ENCODE results near the gene CLDN22. TPM values are rescaled to one million over a fixed set of nuclear protein-coding genes. Genes with fewer than 3 reads are reported as not detected.
A peak's percentile ranks its signal among the peaks of the same experiment; 100 is the strongest.

CLDN22 gene
- total RNA-seq, 2 donors from 2014 or later: not detected

- H3K9me3 Mint-ChIP-seq: no peaks in the 10 kb centered on the region
- no peaks in the 10 kb centered on the region for H3K36me3 Mint-ChIP-seq (ENCODE audit: low read depth)
- peak overlapping the region; percentile 52 for H3K27ac Mint-ChIP-seq
- H3K4me3 Mint-ChIP-seq: peak overlapping the region; percentile 56
- H3K4me1 Mint-ChIP-seq: peaks cover 12% of the 10 kb centered on the region
- peak; percentile 7 for ATAC-seq (replicated peaks)
- no peaks in the 10 kb centered on the region for H3K27me3 Mint-ChIP-seq
These were observed 1.4 kb upstream of the CLDN22 start for GRCh38 chr4:183321516-183321915.

GRCh38 chr4:183321079-183321478 lies 1.0 kb upstream of the CLDN22 start:
- H3K27me3 Mint-ChIP-seq: no peaks in the 10 kb centered on the region
- H3K4me3 Mint-ChIP-seq: peak overlapping the region; percentile 56
- ATAC-seq (replicated peaks): peak; percentile 72
- H3K4me1 Mint-ChIP-seq: peaks cover 12% of the 10 kb centered on the region
- no peaks in the 10 kb centered on the region for H3K9me3 Mint-ChIP-seq
- H3K36me3 Mint-ChIP-seq (ENCODE audit: low read depth): no peaks in the 10 kb centered on the region
- H3K27ac Mint-ChIP-seq: peak overlapping the region; percentile 52

GRCh38 chr4:183318656-183319055 lies 1.4 kb downstream of the CLDN22 start:
- Mint-ChIP-seq H3K4me1 (peaks cover 16% of the 10 kb centered on the region), H3K9me3 (no peaks in the 10 kb centered on the region), H3K27me3 (no peaks in the 10 kb centered on the region), H3K4me3 (no peak overlapping the region), H3K27ac (no peak overlapping the region), H3K36me3 (ENCODE audit: low read depth) (no peaks in the 10 kb centered on the region)
- peak; percentile 45 for ATAC-seq (replicated peaks)

- no peaks in the 10 kb centered on the region for H3K36me3 Mint-ChIP-seq (ENCODE audit: low read depth)
- no peaks in the 10 kb centered on the region for H3K27me3 Mint-ChIP-seq
These were observed 5.3 kb downstream of the CLDN22 start for GRCh38 chr4:183314806-183315205.

DNA sequence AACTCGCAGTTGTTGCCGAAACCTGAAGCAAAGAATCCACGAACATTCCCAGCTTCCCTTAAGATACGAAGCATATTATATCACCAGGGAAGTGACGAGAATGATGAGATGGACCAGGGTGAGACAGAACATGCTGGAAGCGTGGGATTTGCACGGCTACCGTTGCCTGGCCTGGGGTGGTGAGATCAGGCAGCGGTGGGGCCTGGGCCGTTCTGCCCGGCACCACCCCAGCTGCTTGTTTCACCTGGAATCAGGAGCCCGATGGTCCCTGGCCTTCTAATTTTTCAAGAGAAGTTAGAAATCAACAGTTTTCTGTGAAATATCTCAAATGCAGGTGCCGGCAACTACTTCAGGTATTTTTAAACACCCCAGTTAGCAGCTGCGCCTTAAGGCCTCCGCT lies 5.7 kb downstream of the CLDN22 start:
- Mint-ChIP-seq H3K9me3 (no peaks in the 10 kb centered on the region), H3K4me3 (no peak overlapping the region), H3K27me3 (no peaks in the 10 kb centered on the region), H3K36me3 (ENCODE audit: low read depth) (no peaks in the 10 kb centered on the region), H3K4me1 (peaks cover 5% of the 10 kb centered on the region), H3K27ac (no peak overlapping the region)
- ATAC-seq (replicated peaks): no peak

More at GRCh38 chr4:183314806-183315205, 5.3 kb downstream of the CLDN22 start:
- H3K27ac Mint-ChIP-seq: no peak overlapping the region
- H3K9me3 Mint-ChIP-seq: no peaks in the 10 kb centered on the region
- ATAC-seq (replicated peaks): no peak
- peaks cover 5% of the 10 kb centered on the region for H3K4me1 Mint-ChIP-seq
- no peak overlapping the region for H3K4me3 Mint-ChIP-seq

DNA sequence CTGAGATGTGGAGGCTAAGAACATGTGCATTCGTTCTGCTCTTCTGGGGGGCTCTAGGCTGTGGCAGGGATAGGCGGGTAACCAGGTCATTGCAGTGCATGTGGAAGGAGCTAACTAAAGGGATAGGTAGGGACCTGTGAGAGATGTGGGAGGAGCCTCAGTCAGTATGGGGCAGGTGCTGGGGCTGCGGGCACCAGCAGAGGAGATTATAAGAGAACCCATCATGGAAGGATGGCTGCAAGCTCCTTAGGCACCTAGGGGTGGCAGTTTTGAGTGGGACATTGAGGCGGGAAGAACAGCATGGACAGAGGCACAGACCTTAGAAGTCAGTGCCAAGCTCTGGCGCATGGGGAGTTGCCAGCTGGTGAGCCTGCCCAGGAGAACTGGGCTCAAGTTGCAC lies 7.2 kb downstream of the CLDN22 start:
- Mint-ChIP-seq H3K27ac (no peak overlapping the region), H3K27me3 (no peaks in the 10 kb centered on the region), H3K36me3 (ENCODE audit: low read depth) (no peaks in the 10 kb centered on the region), H3K9me3 (no peaks in the 10 kb centered on the region), H3K4me1 (peaks cover 5% of the 10 kb centered on the region), H3K4me3 (no peak overlapping the region)
- ATAC-seq (replicated peaks): no peak

- no peak for ATAC-seq (replicated peaks)
- Mint-ChIP-seq H3K27ac (no peak overlapping the region), H3K27me3 (no peaks in the 10 kb centered on the region), H3K9me3 (no peaks in the 10 kb centered on the region), H3K4me3 (no peak overlapping the region), H3K4me1 (no peaks in the 10 kb centered on the region), H3K36me3 (ENCODE audit: low read depth) (no peaks in the 10 kb centered on the region)
These were observed 13.3 kb downstream of the CLDN22 start for GRCh38 chr4:183306811-183307210.

DNA sequence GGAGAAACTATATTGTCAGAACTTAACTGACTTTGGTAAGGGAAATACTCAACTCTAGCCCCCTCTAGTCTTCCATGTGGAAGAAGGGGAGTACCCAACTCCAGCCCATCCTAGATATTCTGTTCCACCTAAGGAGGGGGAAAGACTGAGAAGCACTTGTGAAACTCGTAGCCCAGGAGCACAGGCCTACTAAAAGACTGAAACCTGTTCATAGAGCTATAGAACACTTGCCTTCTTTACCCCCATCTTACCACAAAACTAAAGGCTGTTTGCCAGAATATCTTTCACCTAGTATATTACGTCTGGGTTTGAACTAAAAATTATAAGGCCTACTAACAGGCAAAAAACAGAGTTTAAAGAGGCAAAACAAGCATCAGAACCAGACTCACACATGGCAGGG lies 15.5 kb downstream of the CLDN22 start:
- Mint-ChIP-seq H3K36me3 (ENCODE audit: low read depth) (no peaks in the 10 kb centered on the region), H3K4me3 (no peak overlapping the region), H3K9me3 (no peaks in the 10 kb centered on the region), H3K27me3 (no peaks in the 10 kb centered on the region), H3K27ac (no peak overlapping the region), H3K4me1 (peaks cover 3% of the 10 kb centered on the region)
- ATAC-seq (replicated peaks): no peak

DNA sequence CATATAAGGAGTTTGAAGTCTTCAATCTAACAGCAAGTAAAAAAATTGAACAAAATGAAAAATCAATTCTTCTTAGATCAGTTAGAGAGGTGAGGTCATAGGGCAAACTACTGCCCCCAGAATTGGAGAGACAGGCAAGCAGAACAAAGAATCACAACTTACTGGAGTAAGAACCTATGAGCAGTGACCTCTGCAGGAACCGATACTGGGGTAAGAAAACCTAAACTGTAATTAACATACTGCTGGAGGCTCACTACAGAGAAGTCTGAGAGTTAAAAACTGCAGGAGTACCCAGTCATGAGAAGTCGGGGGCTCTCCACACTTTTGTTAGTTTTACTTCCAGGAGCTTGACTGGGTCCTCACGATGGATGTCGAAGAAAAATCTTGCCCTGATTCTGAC lies 16.0 kb downstream of the CLDN22 start:
- H3K4me3 Mint-ChIP-seq: no peak overlapping the region

DNA sequence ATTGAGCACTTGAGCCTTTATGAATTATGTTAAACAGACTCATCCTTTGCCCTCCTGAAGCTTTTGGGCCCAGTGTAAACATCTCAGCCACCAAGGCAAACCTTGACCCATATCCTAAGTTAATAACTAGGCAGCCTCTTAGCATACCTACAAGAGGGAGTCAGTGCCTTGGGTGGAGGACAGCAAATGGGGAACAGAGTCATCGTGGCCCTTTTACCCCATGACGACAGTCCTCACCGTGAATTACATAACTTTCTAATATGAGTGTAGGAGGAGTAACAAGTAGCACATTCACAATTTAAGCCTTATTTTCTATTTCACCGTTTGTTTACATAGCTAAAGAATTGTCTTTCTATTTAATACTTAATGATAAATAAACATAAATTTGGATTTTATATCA lies 16.8 kb downstream of the CLDN22 start:
- ATAC-seq (replicated peaks): no peak
- Mint-ChIP-seq H3K4me3 (no peak overlapping the region), H3K27ac (no peak overlapping the region)

More for the DNA sequence above, 16.0 kb downstream of the CLDN22 start:
- Mint-ChIP-seq H3K36me3 (ENCODE audit: low read depth) (no peaks in the 10 kb centered on the region), H3K27me3 (no peaks in the 10 kb centered on the region), H3K27ac (no peak overlapping the region), H3K9me3 (no peaks in the 10 kb centered on the region), H3K4me1 (peaks cover 6% of the 10 kb centered on the region)
- no peak for ATAC-seq (replicated peaks)

DNA sequence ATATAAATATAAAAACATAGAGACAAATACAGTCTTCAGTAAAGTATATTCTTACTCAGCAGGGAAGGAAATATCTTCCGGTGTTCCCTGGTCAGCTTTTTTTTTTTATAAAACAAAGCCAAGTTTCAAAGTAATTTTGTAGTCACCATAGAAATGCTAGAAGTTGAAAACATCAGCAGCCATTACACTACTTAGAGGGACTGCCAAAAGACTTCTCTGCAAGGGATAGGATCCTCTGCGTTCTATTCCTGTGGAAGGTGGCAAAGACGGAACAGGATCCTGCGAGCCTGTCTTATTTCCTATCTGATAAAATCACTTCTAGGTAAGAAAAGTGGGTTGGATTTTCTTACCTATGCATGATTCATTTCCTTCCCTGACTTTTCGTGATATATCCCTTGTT lies 19.4 kb downstream of the CLDN22 start:
- Mint-ChIP-seq H3K36me3 (ENCODE audit: low read depth) (no peaks in the 10 kb centered on the region), H3K9me3 (no peaks in the 10 kb centered on the region), H3K4me1 (peaks cover 6% of the 10 kb centered on the region)

More for the DNA sequence above, 16.8 kb downstream of the CLDN22 start:
- no peaks in the 10 kb centered on the region for H3K36me3 Mint-ChIP-seq (ENCODE audit: low read depth)
- H3K9me3 Mint-ChIP-seq: no peaks in the 10 kb centered on the region
- no peaks in the 10 kb centered on the region for H3K27me3 Mint-ChIP-seq
- peaks cover 6% of the 10 kb centered on the region for H3K4me1 Mint-ChIP-seq

GRCh38 chr4:183300070-183300469 lies 20.0 kb downstream of the CLDN22 start:
- Mint-ChIP-seq H3K4me1 (peaks cover 6% of the 10 kb centered on the region), H3K4me3 (no peak overlapping the region), H3K27ac (no peak overlapping the region), H3K27me3 (no peaks in the 10 kb centered on the region), H3K9me3 (no peaks in the 10 kb centered on the region), H3K36me3 (ENCODE audit: low read depth) (no peaks in the 10 kb centered on the region)
- ATAC-seq (replicated peaks): no peak

More for the DNA sequence above, 19.4 kb downstream of the CLDN22 start:
- H3K27ac Mint-ChIP-seq: no peak overlapping the region
- peak; percentile 45 for ATAC-seq (replicated peaks)
- no peak overlapping the region for H3K4me3 Mint-ChIP-seq
- H3K27me3 Mint-ChIP-seq: no peaks in the 10 kb centered on the region

GRCh38 chr4:183299464-183299863 lies 20.6 kb downstream of the CLDN22 start:
- no peak for ATAC-seq (replicated peaks)
- Mint-ChIP-seq H3K27ac (no peak overlapping the region), H3K27me3 (no peaks in the 10 kb centered on the region), H3K9me3 (no peaks in the 10 kb centered on the region), H3K4me3 (no peak overlapping the region), H3K36me3 (ENCODE audit: low read depth) (no peaks in the 10 kb centered on the region), H3K4me1 (peaks cover 6% of the 10 kb centered on the region)

- peak; percentile 26 for ATAC-seq (replicated peaks)
- H3K9me3 Mint-ChIP-seq: no peaks in the 10 kb centered on the region
- H3K27ac Mint-ChIP-seq: no peak overlapping the region
These were observed 22.4 kb downstream of the CLDN22 start for GRCh38 chr4:183297675-183298074.

GRCh38 chr4:183295711-183296110 lies 24.4 kb downstream of the CLDN22 start:
- Mint-ChIP-seq H3K9me3 (no peaks in the 10 kb centered on the region), H3K4me1 (peaks cover 6% of the 10 kb centered on the region), H3K27ac (no peak overlapping the region), H3K36me3 (ENCODE audit: low read depth) (no peaks in the 10 kb centered on the region), H3K4me3 (no peak overlapping the region), H3K27me3 (no peaks in the 10 kb centered on the region)
- ATAC-seq (replicated peaks): no peak

More at GRCh38 chr4:183297675-183298074, 22.4 kb downstream of the CLDN22 start:
- Mint-ChIP-seq H3K36me3 (ENCODE audit: low read depth) (no peaks in the 10 kb centered on the region), H3K4me3 (no peak overlapping the region), H3K27me3 (no peaks in the 10 kb centered on the region), H3K4me1 (peaks cover 6% of the 10 kb centered on the region)

DNA sequence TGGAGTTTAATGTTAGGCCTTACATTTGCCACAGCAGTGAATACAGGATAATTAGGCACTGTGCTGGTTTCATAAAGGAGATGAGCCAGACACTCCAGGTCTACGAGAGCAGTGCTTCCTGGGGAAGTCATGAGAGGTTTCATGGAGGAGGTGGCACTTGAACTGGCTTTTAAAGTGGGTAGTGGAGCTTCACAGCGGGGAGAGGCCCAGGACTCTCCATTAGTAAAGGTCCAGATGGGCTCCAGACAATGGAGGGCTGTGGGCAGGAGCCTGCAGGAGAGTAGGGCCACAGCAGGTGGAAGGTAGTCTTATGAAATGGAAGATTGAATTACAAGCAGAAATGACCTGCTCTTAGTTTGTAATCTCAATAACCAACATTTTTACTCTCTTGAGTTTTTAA lies 29.0 kb downstream of the CLDN22 start:
- ATAC-seq (replicated peaks): no peak
- no peak overlapping the region for H3K27ac Mint-ChIP-seq

More for the DNA sequence above, 29.0 kb downstream of the CLDN22 start:
- no peak overlapping the region for H3K4me3 Mint-ChIP-seq
- no peaks in the 10 kb centered on the region for H3K9me3 Mint-ChIP-seq
- H3K4me1 Mint-ChIP-seq: no peaks in the 10 kb centered on the region
- peaks cover 3% of the 10 kb centered on the region for H3K36me3 Mint-ChIP-seq (ENCODE audit: low read depth)
- no peaks in the 10 kb centered on the region for H3K27me3 Mint-ChIP-seq
